ENCODE data around the gene PGPEP1.
A peak's percentile ranks its signal among the peaks of the same experiment; 100 is the strongest.

The PGPEP1 gene, protein sequence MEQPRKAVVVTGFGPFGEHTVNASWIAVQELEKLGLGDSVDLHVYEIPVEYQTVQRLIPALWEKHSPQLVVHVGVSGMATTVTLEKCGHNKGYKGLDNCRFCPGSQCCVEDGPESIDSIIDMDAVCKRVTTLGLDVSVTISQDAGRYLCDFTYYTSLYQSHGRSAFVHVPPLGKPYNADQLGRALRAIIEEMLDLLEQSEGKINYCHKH

DNA sequence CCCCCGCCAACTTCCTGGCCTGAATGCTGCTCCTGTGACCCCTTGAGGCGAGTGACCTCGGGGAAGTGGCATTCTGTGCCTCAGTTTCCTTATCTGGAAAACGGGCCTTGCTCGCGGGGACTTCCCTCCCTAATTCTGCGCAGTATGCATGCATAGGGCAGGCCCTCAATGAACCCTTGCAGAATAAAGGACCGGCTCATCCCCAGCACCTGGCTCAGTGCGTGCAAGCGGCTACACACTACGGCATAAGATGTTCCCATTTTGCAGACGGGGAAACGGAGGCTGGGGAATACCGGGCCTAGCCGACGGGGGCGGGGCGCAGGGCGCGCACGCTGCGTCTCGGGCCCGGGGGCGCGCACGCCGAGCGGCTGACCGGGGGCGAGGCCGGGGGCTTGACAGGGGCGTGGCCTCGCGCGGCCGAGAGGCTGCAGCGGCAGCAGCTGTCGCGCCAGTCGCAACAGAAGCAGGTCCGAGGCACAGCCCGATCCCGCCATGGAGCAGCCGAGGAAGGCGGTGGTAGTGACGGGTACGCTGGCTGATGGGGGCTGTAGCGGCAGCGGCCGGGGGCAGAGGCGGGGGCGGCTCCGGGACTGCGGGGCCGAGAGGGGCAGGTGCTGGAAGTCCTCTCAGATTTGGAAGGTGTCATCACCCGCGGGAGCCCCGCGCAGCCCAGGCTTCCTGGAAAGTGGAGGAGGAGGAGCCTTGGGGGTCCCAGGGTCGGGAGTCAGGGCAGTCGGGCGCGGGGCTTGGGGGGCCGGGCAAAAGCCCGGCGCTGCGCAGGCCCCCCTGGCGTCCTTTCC lies at the start of gene PGPEP1:
PGPEP1 (plus strand) TSS at position 409 of the 800 bp plus-strand sequence; CDS start at position 493, 84 bp downstream.
- DNase-seq (ENCODE audit: low spot score), result peak; percentile 92
- in situ Hi-C loops (cut with MboI; ENCODE audit: low pct_unique_long_range_greater_than_20kb, low sequenced_read_pairs, unreplicated experiment), result no loop called here
- TF ChIP-seq, protein P1, sequence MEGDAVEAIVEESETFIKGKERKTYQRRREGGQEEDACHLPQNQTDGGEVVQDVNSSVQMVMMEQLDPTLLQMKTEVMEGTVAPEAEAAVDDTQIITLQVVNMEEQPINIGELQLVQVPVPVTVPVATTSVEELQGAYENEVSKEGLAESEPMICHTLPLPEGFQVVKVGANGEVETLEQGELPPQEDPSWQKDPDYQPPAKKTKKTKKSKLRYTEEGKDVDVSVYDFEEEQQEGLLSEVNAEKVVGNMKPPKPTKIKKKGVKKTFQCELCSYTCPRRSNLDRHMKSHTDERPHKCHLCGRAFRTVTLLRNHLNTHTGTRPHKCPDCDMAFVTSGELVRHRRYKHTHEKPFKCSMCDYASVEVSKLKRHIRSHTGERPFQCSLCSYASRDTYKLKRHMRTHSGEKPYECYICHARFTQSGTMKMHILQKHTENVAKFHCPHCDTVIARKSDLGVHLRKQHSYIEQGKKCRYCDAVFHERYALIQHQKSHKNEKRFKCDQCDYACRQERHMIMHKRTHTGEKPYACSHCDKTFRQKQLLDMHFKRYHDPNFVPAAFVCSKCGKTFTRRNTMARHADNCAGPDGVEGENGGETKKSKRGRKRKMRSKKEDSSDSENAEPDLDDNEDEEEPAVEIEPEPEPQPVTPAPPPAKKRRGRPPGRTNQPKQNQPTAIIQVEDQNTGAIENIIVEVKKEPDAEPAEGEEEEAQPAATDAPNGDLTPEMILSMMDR (IDR thresholded peaks at IDR 0.05; ENCODE audit: extremely low read depth, insufficient read depth, missing control alignments), result no peak

DNA sequence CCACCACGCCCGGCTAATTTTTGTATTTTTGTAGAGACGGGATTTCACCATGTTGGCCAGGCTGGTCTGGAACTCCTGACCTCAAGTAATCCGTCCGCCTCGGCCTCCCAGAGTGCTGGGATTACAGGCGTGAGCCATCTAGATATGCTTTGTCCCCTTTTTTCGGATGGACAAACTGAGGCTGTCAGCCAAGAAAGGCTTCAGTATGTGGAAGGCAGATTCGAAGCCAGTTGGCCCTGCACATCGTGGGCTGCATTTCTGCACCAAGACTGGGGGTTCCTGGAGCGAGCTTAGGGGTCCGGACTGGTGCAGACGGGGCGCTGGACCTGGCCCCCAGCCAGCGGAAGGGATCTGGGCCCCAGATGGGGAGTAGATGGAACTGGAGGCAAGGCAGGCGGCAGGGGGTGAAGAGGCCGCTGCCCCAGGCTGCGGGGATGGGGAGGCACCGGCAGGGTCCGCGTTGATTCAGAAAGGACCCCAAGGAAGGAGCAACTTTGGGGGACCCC lies 49.3 kb upstream of the PGPEP1 start:
- DNase-seq (ENCODE audit: low spot score), result no peak
- in situ Hi-C loops (cut with MboI; ENCODE audit: low pct_unique_long_range_greater_than_20kb, low sequenced_read_pairs, unreplicated experiment), result no loop called here
- TF ChIP-seq, protein P1 (IDR thresholded peaks at IDR 0.05; ENCODE audit: extremely low read depth, insufficient read depth, missing control alignments), result no peak

DNA sequence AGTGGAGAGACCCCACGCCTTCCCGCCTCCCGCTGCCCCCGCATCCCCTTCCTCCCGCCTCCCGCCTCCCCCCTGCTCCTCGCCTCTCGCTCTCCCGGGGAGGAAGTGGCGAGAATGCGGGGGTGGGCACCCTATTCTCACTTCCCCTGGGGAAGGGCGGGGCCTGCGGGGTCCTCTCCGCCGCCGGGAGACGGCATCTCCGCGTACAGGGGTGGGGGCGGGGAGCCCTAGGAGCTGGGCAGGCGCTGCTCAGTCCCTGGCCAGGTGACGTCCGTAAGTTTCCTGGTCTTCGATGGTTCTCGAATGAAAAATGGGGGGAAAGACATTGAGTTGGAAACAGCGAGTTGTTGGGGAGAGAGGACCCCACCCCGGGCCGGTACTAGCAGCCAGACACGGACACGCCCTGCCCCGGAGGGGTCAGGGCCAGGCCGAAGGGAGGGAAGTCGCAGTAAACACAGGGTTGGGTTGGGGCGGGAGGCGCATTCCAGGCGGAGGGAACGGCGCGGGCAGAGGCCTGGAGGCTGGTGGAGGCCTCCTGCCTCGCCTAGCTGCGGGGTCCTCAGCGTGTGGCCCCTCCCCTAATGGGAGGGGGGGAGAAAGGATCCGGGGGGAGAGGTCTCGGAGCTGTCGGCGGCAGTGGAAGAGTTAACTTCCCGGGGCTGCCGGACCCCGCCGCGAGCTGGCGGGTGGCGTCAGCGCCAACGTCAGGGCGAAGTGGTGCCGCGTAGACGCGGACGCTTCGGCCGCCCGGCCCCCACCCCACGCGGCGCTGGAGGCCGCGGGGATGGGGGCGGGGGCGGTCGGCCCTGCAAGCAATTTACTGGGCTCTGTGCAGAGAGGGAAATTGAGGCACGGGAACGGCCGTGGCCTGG lies 48.6 kb upstream of the PGPEP1 start:
- TF ChIP-seq, protein P1 (IDR thresholded peaks at IDR 0.05; ENCODE audit: extremely low read depth, insufficient read depth, missing control alignments), result no peak
- DNase-seq (ENCODE audit: low spot score), result peak; percentile 93
- in situ Hi-C loops (cut with MboI; ENCODE audit: low pct_unique_long_range_greater_than_20kb, low sequenced_read_pairs, unreplicated experiment), result no loop called here

DNA sequence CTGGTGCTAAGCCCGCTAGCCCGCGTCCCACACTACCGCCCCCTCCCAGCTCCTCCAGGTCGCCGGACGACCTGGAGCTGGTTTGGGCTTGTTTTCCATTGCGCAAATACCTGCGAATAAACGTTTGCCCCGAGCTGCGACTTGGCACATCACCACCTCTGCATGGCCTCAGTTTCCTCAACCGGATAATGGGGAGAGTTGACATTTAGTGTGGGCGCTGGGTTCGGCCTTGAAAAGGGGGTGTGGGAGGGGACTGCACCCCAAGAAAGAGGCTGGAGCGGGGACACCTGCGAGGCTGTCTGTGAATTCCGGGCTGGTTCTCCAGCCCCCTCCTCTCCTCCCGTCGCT lies 48.0 kb upstream of the PGPEP1 start:
- no peak for DNase-seq (ENCODE audit: low spot score)
- in situ Hi-C loops (cut with MboI; ENCODE audit: low pct_unique_long_range_greater_than_20kb, low sequenced_read_pairs, unreplicated experiment), result no loop called here
- TF ChIP-seq, protein P1 (IDR thresholded peaks at IDR 0.05; ENCODE audit: extremely low read depth, insufficient read depth, missing control alignments), result no peak

DNA sequence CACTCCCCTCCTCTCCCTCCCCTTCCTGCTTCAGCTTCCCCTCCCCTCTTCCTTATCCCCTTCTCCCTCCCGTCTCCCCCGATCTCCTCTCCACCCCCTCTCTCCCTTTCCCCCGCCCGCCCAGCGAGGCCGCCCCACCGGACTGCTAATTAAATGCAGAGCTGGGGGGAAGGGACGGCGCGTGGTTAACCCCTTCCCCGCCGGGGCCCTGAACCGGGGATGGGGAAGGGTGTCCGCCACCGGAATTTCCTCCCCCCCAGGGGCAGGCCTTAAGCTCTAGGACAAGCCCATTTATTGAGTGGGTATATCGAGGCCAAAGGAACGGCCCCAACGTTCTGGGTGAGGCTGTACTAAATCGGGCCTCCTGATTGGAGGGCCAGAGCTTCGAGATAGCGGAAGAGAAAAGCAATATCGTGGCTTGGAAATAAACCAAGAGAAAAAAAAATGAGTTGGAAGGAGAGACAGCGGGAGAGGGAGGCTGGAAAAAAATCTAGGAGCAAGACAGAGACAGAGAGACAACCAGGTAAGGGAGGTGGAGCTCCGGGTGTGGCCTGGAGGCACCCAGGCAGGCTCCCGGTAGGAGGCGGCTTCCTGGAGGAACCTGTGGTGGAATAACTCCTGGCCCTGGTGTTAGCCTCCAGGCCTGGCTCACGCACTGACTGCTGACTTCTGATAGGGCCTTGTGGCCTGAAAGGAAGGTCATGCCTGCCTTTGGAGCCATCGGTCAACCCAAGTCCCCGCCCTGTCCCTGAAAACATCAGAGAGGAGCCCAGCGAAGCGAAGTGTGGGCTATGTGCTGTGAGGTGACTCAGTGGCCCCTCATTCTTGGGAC lies 47.4 kb upstream of the PGPEP1 start:
- in situ Hi-C loops (cut with MboI; ENCODE audit: low pct_unique_long_range_greater_than_20kb, low sequenced_read_pairs, unreplicated experiment), result no loop called here

More for the DNA sequence above, 47.4 kb upstream of the PGPEP1 start:
- DNase-seq (ENCODE audit: low spot score), result peak; percentile 75
- TF ChIP-seq, protein P1 (IDR thresholded peaks at IDR 0.05; ENCODE audit: extremely low read depth, insufficient read depth, missing control alignments), result no peak
